H9 (cell line): ENCODE results near the gene FSD1. TPM values are rescaled to one million over a fixed set of nuclear protein-coding genes. Genes with fewer than 3 reads are reported as not detected.

Experiments
- DNase-seq: peaks from one replicate; pipeline ENCODE4 v3.0.0-alpha.2; 2017
- H2AFZ ChIP-seq: one replicate; pipeline ENCODE4 v1.6.1; 2013; ENCODE audit warnings: mild to moderate bottlenecking, low read length, control low read depth, moderate library complexity
- H2AK5ac ChIP-seq: 2 replicates; pipeline ENCODE4 v1.6.1; 2013; ENCODE audit warnings: low read length, control low read depth, mixed read lengths; ENCODE audit not compliant: insufficient read length
- H2BK120ac ChIP-seq: one replicate; pipeline ENCODE4 v1.6.1; 2013; ENCODE audit warnings: low read depth, mild to moderate bottlenecking, low read length, control low read depth, inconsistent platforms; ENCODE audit not compliant: poor library complexity, severe bottlenecking
- H2BK12ac ChIP-seq: 2 replicates; pipeline ENCODE4 v1.6.1; 2013; ENCODE audit warnings: low read length, control low read depth, mixed read lengths, low read depth; ENCODE audit not compliant: insufficient read length
- H2BK15ac ChIP-seq: 2 replicates; pipeline ENCODE4 v1.6.1; 2013; ENCODE audit warnings: low read depth, low read length, control low read depth
- H2BK20ac ChIP-seq: one replicate; pipeline ENCODE4 v1.6.1; 2013; ENCODE audit warnings: low read depth, mild to moderate bottlenecking, low read length, control low read depth, inconsistent platforms; ENCODE audit not compliant: poor library complexity, severe bottlenecking
- H2BK5ac ChIP-seq: 2 replicates; pipeline ENCODE4 v1.6.1; 2013; ENCODE audit warnings: low read length, control low read depth, mixed read lengths; ENCODE audit not compliant: insufficient read length
- H3K14ac ChIP-seq: 2 replicates; pipeline ENCODE4 v1.6.1; 2013; ENCODE audit warnings: low read length, control low read depth; ENCODE audit not compliant: insufficient read depth
- H3K18ac ChIP-seq: 2 replicates; pipeline ENCODE4 v1.6.1; 2013; ENCODE audit warnings: low read depth, mild to moderate bottlenecking, mixed read lengths, low read length, control low read depth; ENCODE audit not compliant: insufficient read length
- H3K23ac ChIP-seq: 2 replicates; pipeline ENCODE4 v1.6.1; 2013; ENCODE audit warnings: low read length, control low read depth, mixed read lengths, low read depth; ENCODE audit not compliant: insufficient read length
- H3K23me2 ChIP-seq: 2 replicates; pipeline ENCODE4 v1.6.1; 2013; ENCODE audit warnings: low read depth, mild to moderate bottlenecking, mixed read lengths, low read length, control low read depth; ENCODE audit not compliant: insufficient read length, poor library complexity, severe bottlenecking
- H3K27ac ChIP-seq: 2 replicates; pipeline ENCODE4 v1.5.1; 2013; ENCODE audit warnings: low read length, control low read depth, mixed read lengths, low read depth; ENCODE audit not compliant: insufficient read length
- H3K27me3 ChIP-seq: 2 replicates; pipeline ENCODE4 v1.6.1; 2013; ENCODE audit warnings: low read length, control low read depth, inconsistent platforms; ENCODE audit not compliant: insufficient read depth
- H3K4ac ChIP-seq: 2 replicates; pipeline ENCODE4 v1.6.1; 2013; ENCODE audit warnings: low read depth, mild to moderate bottlenecking, control low read depth, inconsistent platforms, low read length, moderate library complexity
- H3K4me1 ChIP-seq: 2 replicates; pipeline ENCODE4 v1.6.1; 2013; ENCODE audit warnings: low read length, control low read depth, inconsistent platforms; ENCODE audit not compliant: insufficient read depth
- H3K4me2 ChIP-seq: 2 replicates; pipeline ENCODE4 v1.6.1; 2013; ENCODE audit warnings: low read length, control low read depth, mixed read lengths; ENCODE audit not compliant: insufficient read length, insufficient read depth
- H3K56ac ChIP-seq: 2 replicates; pipeline ENCODE4 v1.6.1; 2013; ENCODE audit warnings: low read depth, mild to moderate bottlenecking, mixed read lengths, low read length, control low read depth; ENCODE audit not compliant: insufficient read length
- H3K79me1 ChIP-seq: 2 replicates; pipeline ENCODE4 v1.6.1; 2013; ENCODE audit warnings: low read depth, mild to moderate bottlenecking, moderate library complexity, low read length, control low read depth, inconsistent platforms; ENCODE audit not compliant: insufficient read depth, poor library complexity, severe bottlenecking
- H3K79me2 ChIP-seq: 2 replicates; pipeline ENCODE4 v1.6.1; 2013; ENCODE audit warnings: low read length, control low read depth, inconsistent platforms; ENCODE audit not compliant: insufficient read depth
- H3K9ac ChIP-seq: 2 replicates; pipeline ENCODE4 v1.6.1; 2013; ENCODE audit warnings: low read length, control low read depth, mixed read lengths; ENCODE audit not compliant: insufficient read length; ENCODE audit errors: extremely low read depth
- H3K9me3 ChIP-seq: one replicate; pipeline ENCODE4 v1.6.1; 2013; ENCODE audit warnings: low read depth, low read length, inconsistent platforms; ENCODE audit not compliant: control insufficient read depth
- H3T11ph ChIP-seq: one replicate; pipeline ENCODE4 v1.6.1; 2013; ENCODE audit warnings: mild to moderate bottlenecking, low read length, control low read depth, inconsistent platforms
- H4K20me1 ChIP-seq: one replicate; pipeline ENCODE4 v1.6.1; 2013; ENCODE audit not compliant: control insufficient read depth, insufficient read length, insufficient read depth
- H4K5ac ChIP-seq: 2 replicates; pipeline ENCODE4 v1.6.1; 2013; ENCODE audit warnings: low read depth, mild to moderate bottlenecking, mixed read lengths, low read length, control low read depth; ENCODE audit not compliant: insufficient read length
- H4K8ac ChIP-seq: replicated peaks from 2 replicates; pipeline ENCODE4 v1.6.1; 2013; ENCODE audit warnings: low read length, control low read depth, mixed read lengths, low read depth; ENCODE audit not compliant: insufficient read length
- H4K91ac ChIP-seq: 2 replicates; pipeline ENCODE4 v1.6.1; 2013; ENCODE audit warnings: low read depth, mild to moderate bottlenecking, moderate library complexity, mixed read lengths, low read length, control low read depth; ENCODE audit not compliant: insufficient read length
- H3K27ac Mint-ChIP-seq, 3 experiments: 2 replicates in 2 of 3; 3 replicates in 1 of 3; pipeline ENCODE4 v1.8.0; 2020 to 2021; ENCODE audit warnings: mixed read lengths in 3 of 3, mild to moderate bottlenecking in 1 of 3, moderate library complexity in 1 of 3
- H3K27me3 Mint-ChIP-seq: 2 replicates; pipeline ENCODE4 v1.8.0; 2021; ENCODE audit warnings: low read depth, mild to moderate bottlenecking, moderate library complexity, mixed read lengths
- H3K36me3 Mint-ChIP-seq, 3 experiments: 2 replicates in 2 of 3; 3 replicates in 1 of 3; pipeline ENCODE4 v1.8.0; 2020 to 2021; ENCODE audit warnings: low read depth in 3 of 3, mixed read lengths in 3 of 3; ENCODE audit not compliant: insufficient read depth in 1 of 3
- H3K4me1 Mint-ChIP-seq, 2 experiments: 2 replicates each; pipeline ENCODE4 v1.8.0; 2020; ENCODE audit warnings: mixed read lengths in 2 of 2
- H3K4me3 Mint-ChIP-seq, 2 experiments: 2 replicates in 1 of 2; 3 replicates in 1 of 2; pipeline ENCODE4 v1.8.0; 2020 to 2021; ENCODE audit warnings: mild to moderate bottlenecking in 2 of 2, mixed read lengths in 2 of 2, moderate library complexity in 1 of 2
- H3K9me3 Mint-ChIP-seq, 2 experiments: 2 replicates in 1 of 2; 3 replicates in 1 of 2; pipeline ENCODE4 v1.8.0; 2020; ENCODE audit warnings: mild to moderate bottlenecking in 2 of 2, mixed read lengths in 2 of 2, moderate library complexity in 1 of 2
- WGBS: extraction: QIAGEN DNeasy Blood & Tissue Kit; methylation state at CpG from one replicate; pipeline ENCODE4 v1.1.7; 2013; ENCODE audit warnings: missing lambda C conversion rate, low lambda C conversion rate, mixed read lengths; ENCODE audit not compliant: insufficient read length; ENCODE audit errors: extremely low coverage; 5-methylcytosine and 5-hydroxymethylcytosine counted together
- total RNA-seq: library from RNA; stranded (reverse); gene quantifications from 2 replicates; pipeline ENCODE4 v1.2.1, GENCODE V29; 2021
- TF ChIP-seq, protein P1 (sequence below): fragments of 200-600 bp; sonication (generic); conservative IDR thresholded peaks from 3 replicates; pipeline ENCODE4 v1.8.0; 2021; ENCODE audit warnings: antibody characterized with exemption, mild to moderate bottlenecking

FSD1 gene
- total RNA-seq, 1 experiment from 2014 or later: 53.6 TPM

DNA sequence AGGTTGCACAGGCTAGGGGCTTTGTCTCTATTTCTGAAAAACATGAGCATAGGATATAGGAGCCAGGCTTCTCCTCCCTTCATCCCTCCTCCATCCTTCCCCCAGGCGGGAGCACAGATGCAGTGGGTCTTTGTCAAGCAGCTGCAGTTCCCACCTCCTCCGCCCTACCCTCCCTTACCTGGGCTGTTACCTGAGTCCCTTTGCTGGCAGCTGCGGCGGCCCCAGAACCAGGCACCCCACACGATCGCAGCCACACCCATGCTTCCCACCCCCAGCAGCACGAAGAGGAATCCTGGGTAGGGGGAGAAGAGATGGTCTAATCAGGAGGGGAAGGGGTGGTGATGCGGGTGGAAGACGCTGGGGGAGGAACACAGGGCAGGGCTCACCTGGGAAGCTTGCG, 10.0 kb upstream of the FSD1 start:
- no peaks in the 10 kb centered on the region for H3K4me1 ChIP-seq
- H4K91ac ChIP-seq: no peak overlapping the region
- Mint-ChIP-seq H3K36me3 (no peaks in the 10 kb centered on the region), H3K27ac (peak overlapping the region in 1 of 3 experiments; percentile 69; a peak in 2 of 7 replicates), H3K27me3 (peaks cover 15% of the 10 kb centered on the region), H3K4me1 (peaks cover 5 to 14% of the 10 kb centered on the region in 2 experiments), H3K9me3 (no peaks in the 10 kb centered on the region), H3K4me3 (peak overlapping the region in 1 of 2 experiments; percentile 45; a peak in 1 of 5 replicates)
- no peak overlapping the region for H3K23ac ChIP-seq
- no peak overlapping the region for H3K4me2 ChIP-seq
- H3K79me2 ChIP-seq: no peaks in the 10 kb centered on the region
- no peak overlapping the region for H2BK5ac ChIP-seq
- H3K18ac ChIP-seq: no peak overlapping the region
- TF ChIP-seq, protein P1, sequence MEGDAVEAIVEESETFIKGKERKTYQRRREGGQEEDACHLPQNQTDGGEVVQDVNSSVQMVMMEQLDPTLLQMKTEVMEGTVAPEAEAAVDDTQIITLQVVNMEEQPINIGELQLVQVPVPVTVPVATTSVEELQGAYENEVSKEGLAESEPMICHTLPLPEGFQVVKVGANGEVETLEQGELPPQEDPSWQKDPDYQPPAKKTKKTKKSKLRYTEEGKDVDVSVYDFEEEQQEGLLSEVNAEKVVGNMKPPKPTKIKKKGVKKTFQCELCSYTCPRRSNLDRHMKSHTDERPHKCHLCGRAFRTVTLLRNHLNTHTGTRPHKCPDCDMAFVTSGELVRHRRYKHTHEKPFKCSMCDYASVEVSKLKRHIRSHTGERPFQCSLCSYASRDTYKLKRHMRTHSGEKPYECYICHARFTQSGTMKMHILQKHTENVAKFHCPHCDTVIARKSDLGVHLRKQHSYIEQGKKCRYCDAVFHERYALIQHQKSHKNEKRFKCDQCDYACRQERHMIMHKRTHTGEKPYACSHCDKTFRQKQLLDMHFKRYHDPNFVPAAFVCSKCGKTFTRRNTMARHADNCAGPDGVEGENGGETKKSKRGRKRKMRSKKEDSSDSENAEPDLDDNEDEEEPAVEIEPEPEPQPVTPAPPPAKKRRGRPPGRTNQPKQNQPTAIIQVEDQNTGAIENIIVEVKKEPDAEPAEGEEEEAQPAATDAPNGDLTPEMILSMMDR: no peak
- H2BK12ac ChIP-seq: no peak overlapping the region
- no peak overlapping the region for H2BK20ac ChIP-seq
- H3K23me2 ChIP-seq: no peaks in the 10 kb centered on the region
- H2BK120ac ChIP-seq: no peak overlapping the region
- no peak overlapping the region for H3K56ac ChIP-seq
- no peak overlapping the region for H3K9ac ChIP-seq
- no CpG with 5 or more reads among the region's 10 CpGs for WGBS
- H3K27me3 ChIP-seq: no peaks in the 10 kb centered on the region
- H4K20me1 ChIP-seq: no peaks in the 10 kb centered on the region
- no peak overlapping the region for H2BK15ac ChIP-seq
- H4K5ac ChIP-seq: no peak overlapping the region
- H2AK5ac ChIP-seq: no peak overlapping the region
- H3T11ph ChIP-seq: no peak overlapping the region
- no peaks in the 10 kb centered on the region for H3K9me3 ChIP-seq
- H3K14ac ChIP-seq: no peak overlapping the region
- H3K79me1 ChIP-seq: no peaks in the 10 kb centered on the region
- H2AFZ ChIP-seq: no peak overlapping the region
- no peak overlapping the region for H3K27ac ChIP-seq
- DNase-seq: no peak
- no peak overlapping the region for H4K8ac ChIP-seq
- H3K4ac ChIP-seq: no peak overlapping the region
